GM19023 (cell line): Measurements from ENCODE around the gene BAZ1A.
"Not testable (repeated sequence)": the region's sequence is repeated elsewhere in the genome, so short reads cannot be mapped to it uniquely, and the experiment has no call there.

Experiments used
- ATAC-seq: cut with Tn5 transposase; IDR thresholded peaks from one replicate; pipeline ENCODE4 v1.9.1; 2021; ENCODE audit warnings: mild to moderate bottlenecking, moderate library complexity; ENCODE audit not compliant: unreplicated experiment

BAZ1A gene

GRCh38 chr14:34794217-34794616 lies 80.9 kb downstream of the BAZ1A start:
- no peak for ATAC-seq

- ATAC-seq = no peak
Observed at GRCh38 chr14:34792598-34792997, 82.6 kb downstream of the BAZ1A start.

GRCh38 chr14:34785223-34786006 lies 89.7 kb downstream of the BAZ1A start:
- no peak for ATAC-seq

- ATAC-seq = no peak
Observed at GRCh38 chr14:34782031-34782430, 93.1 kb downstream of the BAZ1A start.

- no peak for ATAC-seq
Observed at GRCh38 chr14:34781242-34781641, 93.9 kb downstream of the BAZ1A start.

- no peak for ATAC-seq
Observed at GRCh38 chr14:34780646-34781045, 94.5 kb downstream of the BAZ1A start.

- no peak for ATAC-seq
Observed at GRCh38 chr14:34778744-34779143, 96.4 kb downstream of the BAZ1A start.

GRCh38 chr14:34776611-34777010 lies 98.5 kb downstream of the BAZ1A start:
- no peak for ATAC-seq

GRCh38 chr14:34775922-34776321 lies 99.2 kb downstream of the BAZ1A start:
- ATAC-seq = no peak

GRCh38 chr14:34775342-34775741 lies 99.8 kb downstream of the BAZ1A start:
- no peak for ATAC-seq

GRCh38 chr14:34770901-34771300 lies 104.3 kb downstream of the BAZ1A start:
- ATAC-seq = no peak

GRCh38 chr14:34766606-34767005 lies 108.6 kb downstream of the BAZ1A start:
- no peak for ATAC-seq

GRCh38 chr14:34766060-34766459 lies 109.1 kb downstream of the BAZ1A start:
- no peak for ATAC-seq

GRCh38 chr14:34755215-34755614 lies 119.9 kb downstream of the BAZ1A start:
- ATAC-seq = no peak

GRCh38 chr14:34754687-34755086 lies 120.5 kb downstream of the BAZ1A start:
- ATAC-seq = no peak

GRCh38 chr14:34750670-34751069 lies 124.5 kb downstream of the BAZ1A start:
- ATAC-seq = no peak

- no peak for ATAC-seq
Observed at GRCh38 chr14:34750233-34750632, 124.9 kb downstream of the BAZ1A start.

GRCh38 chr14:34749408-34749807 lies 125.8 kb downstream of the BAZ1A start:
- no peak for ATAC-seq

- ATAC-seq = no peak
Observed at GRCh38 chr14:34742270-34743115, 132.7 kb downstream of the BAZ1A start.

- no peak for ATAC-seq
Observed at GRCh38 chr14:34741840-34742239, 133.3 kb downstream of the BAZ1A start.

- ATAC-seq = not testable (repeated sequence)
Observed at GRCh38 chr14:34740139-34740538, 135.0 kb downstream of the BAZ1A start.

- ATAC-seq = not testable (repeated sequence)
Observed at GRCh38 chr14:34737079-34737478, 138.1 kb downstream of the BAZ1A start.
